ENCODE measurements around the gene PCNX2.

- TF ChIP-seq MAX (IDR thresholded peaks at IDR 0.05) (no peak), RAD21 (IDR thresholded peaks at IDR 0.05; ENCODE audit: low read depth) (no peak), TCF12 (IDR thresholded peaks at IDR 0.05; ENCODE audit: low read depth) (no peak), YY1 (IDR thresholded peaks at IDR 0.05; ENCODE audit: low read depth) (no peak)
Measured at GRCh38 chr1:233135833-233136232, 159.7 kb downstream of the PCNX2 start.
